Ectodermal cell (in vitro differentiated cells): ENCODE data around the gene TMTC2.
"Not testable (repeated sequence)": the region's sequence is repeated elsewhere in the genome, so short reads cannot be mapped to it uniquely, and the experiment has no call there.

Source experiments
- H3K27ac ChIP-seq: 2 replicates; pipeline ENCODE4 v1.7.0; 2013; ENCODE audit warnings: mild to moderate bottlenecking, low read depth, low read length; ENCODE audit not compliant: insufficient read depth, poor library complexity, severe bottlenecking
- H3K27me3 ChIP-seq: 2 replicates; pipeline ENCODE4 v1.7.0; 2013; ENCODE audit warnings: mild to moderate bottlenecking, low read length; ENCODE audit not compliant: insufficient read depth, control insufficient read depth, poor library complexity, severe bottlenecking
- H3K36me3 ChIP-seq: one replicate; pipeline ENCODE4 v1.7.0; 2013; ENCODE audit warnings: low read length; ENCODE audit not compliant: control insufficient read depth, insufficient read depth
- H3K4me1 ChIP-seq: one replicate; pipeline ENCODE4 v1.7.0; 2013; ENCODE audit warnings: low read length; ENCODE audit not compliant: control insufficient read depth, insufficient read depth
- H3K4me3 ChIP-seq: 2 replicates; pipeline ENCODE4 v1.7.0; 2013; ENCODE audit warnings: low read depth, low read length, control low read depth; ENCODE audit not compliant: insufficient read depth
- H3K9me3 ChIP-seq: 2 replicates; pipeline ENCODE4 v1.7.0; 2013; ENCODE audit warnings: mild to moderate bottlenecking, low read length, moderate library complexity; ENCODE audit not compliant: control insufficient read depth
- WGBS, 2 experiments: methylation state at CpG; one replicate each; pipeline ENCODE4 v1.1.7; 2013; ENCODE audit warnings: missing lambda C conversion rate in 2 of 2; 5-methylcytosine and 5-hydroxymethylcytosine counted together

The TMTC2 gene

GRCh38 chr12:82833481-82833880 lies 146.8 kb downstream of the TMTC2 start:
- Histone ChIP-seq H3K27ac (no peak overlapping the region), H3K27me3 (no peaks in the 10 kb centered on the region), H3K4me3 (no peak overlapping the region), H3K9me3 (no peaks in the 10 kb centered on the region), H3K4me1 (no peaks in the 10 kb centered on the region), H3K36me3 (no peaks in the 10 kb centered on the region)
- WGBS, 2 experiments, result 83 to 87% methylated on average over 1 of the region's 1 CpG

- Histone ChIP-seq H3K36me3 (no peaks in the 10 kb centered on the region), H3K27me3 (no peaks in the 10 kb centered on the region), H3K27ac (no peak overlapping the region), H3K9me3 (no peaks in the 10 kb centered on the region), H3K4me1 (no peaks in the 10 kb centered on the region), H3K4me3 (no peak overlapping the region)
These were observed 148.5 kb downstream of the TMTC2 start for GRCh38 chr12:82835217-82835616.

GRCh38 chr12:82838131-82838551 lies 151.4 kb downstream of the TMTC2 start:
- H3K27me3 ChIP-seq, result no peaks in the 10 kb centered on the region
- no peaks in the 10 kb centered on the region for H3K36me3 ChIP-seq
- H3K9me3 ChIP-seq, result no peaks in the 10 kb centered on the region
- H3K4me1 ChIP-seq, result no peaks in the 10 kb centered on the region
- 83 to 88% methylated on average over 1 of the region's 1 CpG for WGBS, 2 experiments
- no peak overlapping the region for H3K4me3 ChIP-seq
- no peak overlapping the region for H3K27ac ChIP-seq

GRCh38 chr12:82838827-82839226 lies 152.1 kb downstream of the TMTC2 start:
- H3K4me1 ChIP-seq, result no peaks in the 10 kb centered on the region
- H3K27me3 ChIP-seq, result no peaks in the 10 kb centered on the region
- WGBS, 2 experiments, result 80 to 94% methylated on average over 1 of the region's 1 CpG
- H3K36me3 ChIP-seq, result no peaks in the 10 kb centered on the region
- H3K27ac ChIP-seq, result no peak overlapping the region
- H3K9me3 ChIP-seq, result no peaks in the 10 kb centered on the region
- H3K4me3 ChIP-seq, result no peak overlapping the region

- 95 to 97% methylated on average over 4 of the region's 4 CpGs for whole genome bisulfite sequencing, 2 experiments
- H3K27ac ChIP-seq, result no peak overlapping the region
These were observed 153.1 kb downstream of the TMTC2 start for GRCh38 chr12:82839796-82840195.

GRCh38 chr12:82841487-82841904 lies 154.8 kb downstream of the TMTC2 start:
- WGBS, 2 experiments, result 97 to 98% methylated on average over 7 of the region's 7 CpGs
- no peak overlapping the region for H3K4me3 ChIP-seq
- H3K36me3 ChIP-seq, result no peaks in the 10 kb centered on the region
- H3K4me1 ChIP-seq, result no peaks in the 10 kb centered on the region
- no peaks in the 10 kb centered on the region for H3K27me3 ChIP-seq
- no peaks in the 10 kb centered on the region for H3K9me3 ChIP-seq
- no peak overlapping the region for H3K27ac ChIP-seq

More at GRCh38 chr12:82839796-82840195, 153.1 kb downstream of the TMTC2 start:
- Histone ChIP-seq H3K9me3 (no peaks in the 10 kb centered on the region), H3K4me1 (no peaks in the 10 kb centered on the region), H3K4me3 (no peak overlapping the region), H3K27me3 (no peaks in the 10 kb centered on the region), H3K36me3 (no peaks in the 10 kb centered on the region)

- H3K27ac ChIP-seq, result no peak overlapping the region
- H3K27me3 ChIP-seq, result no peaks in the 10 kb centered on the region
- no peaks in the 10 kb centered on the region for H3K36me3 ChIP-seq
- no peaks in the 10 kb centered on the region for H3K9me3 ChIP-seq
- H3K4me3 ChIP-seq, result no peak overlapping the region
- 95 to 96% methylated on average over 2 to 3 of the region's 3 CpGs for WGBS, 2 experiments
- no peaks in the 10 kb centered on the region for H3K4me1 ChIP-seq
These were observed 155.8 kb downstream of the TMTC2 start for GRCh38 chr12:82842480-82842879.

GRCh38 chr12:82845076-82845475 lies 158.4 kb downstream of the TMTC2 start:
- not testable (repeated sequence) for H3K27ac ChIP-seq, H3K27me3 ChIP-seq, H3K36me3 ChIP-seq, H3K4me1 ChIP-seq, H3K4me3 ChIP-seq, H3K9me3 ChIP-seq
- 93 to 94% methylated on average over 4 to 6 of the region's 7 CpGs for WGBS, 2 experiments

GRCh38 chr12:82848845-82849244 lies 162.1 kb downstream of the TMTC2 start:
- 65 to 75% methylated on average over 3 of the region's 3 CpGs for WGBS, 2 experiments

GRCh38 chr12:82852529-82852928 lies 165.8 kb downstream of the TMTC2 start:
- peaks cover 4% of the 10 kb centered on the region for H3K4me1 ChIP-seq
- H3K27ac ChIP-seq, result no peak overlapping the region
- 86 to 100% methylated on average over 1 of the region's 1 CpG for WGBS, 2 experiments
- H3K9me3 ChIP-seq, result no peaks in the 10 kb centered on the region
- no peaks in the 10 kb centered on the region for H3K36me3 ChIP-seq
- no peak overlapping the region for H3K4me3 ChIP-seq
- H3K27me3 ChIP-seq, result no peaks in the 10 kb centered on the region

More at GRCh38 chr12:82848845-82849244, 162.1 kb downstream of the TMTC2 start:
- Histone ChIP-seq H3K9me3 (no peaks in the 10 kb centered on the region), H3K27me3 (no peaks in the 10 kb centered on the region), H3K36me3 (no peaks in the 10 kb centered on the region), H3K27ac (no peak overlapping the region), H3K4me1 (peaks cover 4% of the 10 kb centered on the region), H3K4me3 (no peak overlapping the region)

- no peaks in the 10 kb centered on the region for H3K36me3 ChIP-seq
- H3K27ac ChIP-seq, result no peak overlapping the region
- H3K4me3 ChIP-seq, result no peak overlapping the region
- H3K4me1 ChIP-seq, result peaks cover 3% of the 10 kb centered on the region
- H3K27me3 ChIP-seq, result no peaks in the 10 kb centered on the region
- H3K9me3 ChIP-seq, result no peaks in the 10 kb centered on the region
These were observed 169.2 kb downstream of the TMTC2 start for GRCh38 chr12:82855872-82856271.
